GM10248 (cell line): ENCODE measurements around the gene ADAMTSL1.
"Not testable (repeated sequence)": the region's sequence is repeated elsewhere in the genome, so short reads cannot be mapped to it uniquely, and the experiment has no call there.

Experiments
- CTCF ChIA-PET: fragments of 300-600 bp; sonication (Branson Sonifier 250); formaldehyde crosslinking; extraction: SDS; loops from one replicate; lab custom pipeline; 2021; ENCODE audit warnings: antibody characterized with exemption; lab: Yijun Ruan, JAX
- POLR2A ChIA-PET: fragments of 350-650 bp; sonication (Branson Sonifier 250); formaldehyde crosslinking; extraction: SDS; loops from one replicate; lab custom pipeline; 2020; ENCODE audit warnings: antibody characterized with exemption; lab: Yijun Ruan, JAX
- DNase-seq: peaks from one replicate; pipeline ENCODE4 v3.0.0; 2012; ENCODE audit errors: extremely low spot score
- CTCF ChIP-seq: IDR thresholded peaks from 2 replicates; pipeline ENCODE4 v1.5.1; 2012; ENCODE audit warnings: mild to moderate bottlenecking, low read depth; ENCODE audit errors: extremely low read depth, missing control alignments, control extremely low read depth

Gene ADAMTSL1

GRCh38 chr9:18866121-18866831 lies 392.3 kb downstream of the ADAMTSL1 start:
- DNase-seq = no peak
- CTCF ChIA-PET = interaction anchor here (1.3 kb wide), 1 partner anchor 9 kb away, joined by 3 read pairs; no protein-coding TSS in a partner anchor
- no peak for TF ChIP-seq CTCF

GRCh38 chr9:18869725-18870124 lies 395.8 kb downstream of the ADAMTSL1 start:
- CTCF ChIA-PET = interaction anchor here (1.6 kb wide), 1 partner anchor 21 kb away, joined by 5 read pairs; no protein-coding TSS in a partner anchor
- TF ChIP-seq CTCF = no peak
- no peak for DNase-seq
- POLR2A ChIA-PET = no interaction called here

More at GRCh38 chr9:18866121-18866831, 392.3 kb downstream of the ADAMTSL1 start:
- POLR2A ChIA-PET = no interaction called here

GRCh38 chr9:18874069-18874468 lies 400.1 kb downstream of the ADAMTSL1 start:
- TF ChIP-seq CTCF = no peak
- ChIA-PET CTCF (no interaction called here), POLR2A (no interaction called here)
- DNase-seq = no peak

GRCh38 chr9:18874990-18875389 lies 401.0 kb downstream of the ADAMTSL1 start:
- POLR2A ChIA-PET, DNase-seq: not testable (repeated sequence)
- CTCF ChIA-PET = interaction anchor here (1.0 kb wide), 2 partner anchors 9 to 24 kb away, joined by 3 read pairs; no protein-coding TSS in a partner anchor

- no peak for DNase-seq
- CTCF ChIA-PET = no interaction called here
- POLR2A ChIA-PET = no interaction called here
- no peak for TF ChIP-seq CTCF
These were observed 404.0 kb downstream of the ADAMTSL1 start for GRCh38 chr9:18877984-18878383.

- ChIA-PET CTCF (interaction anchor here (1.3 kb wide), 2 partner anchors 55 to 89 kb away, joined by 3 to 4 read pairs; no protein-coding TSS in a partner anchor), POLR2A (no interaction called here)
- TF ChIP-seq CTCF = no peak
- no peak for DNase-seq
These were observed 407.8 kb downstream of the ADAMTSL1 start for GRCh38 chr9:18881758-18882157.

GRCh38 chr9:18887546-18887945 lies 413.6 kb downstream of the ADAMTSL1 start:
- ChIA-PET POLR2A (no interaction called here), CTCF (no interaction called here)
- TF ChIP-seq CTCF = no peak
- no peak for DNase-seq
